ACC112 (cell line): ENCODE results near the gene MAGI2.
A peak's percentile ranks its signal among the peaks of the same experiment; 100 is the strongest.

Experiments used
- H2AFZ ChIP-seq: fragments of 200-600 bp; sonication (generic); one replicate; pipeline ENCODE4 v1.6.0; 2017; ENCODE audit warnings: antibody characterized with exemption, low read length; ENCODE audit not compliant: unreplicated experiment
- H3K27ac ChIP-seq: fragments of 200-600 bp; sonication (generic); 2 replicates; pipeline ENCODE4 v1.5.1; 2014; ENCODE audit warnings: low read depth, mild to moderate bottlenecking, antibody characterized with exemption, low read length, moderate library complexity
- H3K27me3 ChIP-seq: fragments of 200-600 bp; sonication (generic); 2 replicates; pipeline ENCODE4 v1.6.1; 2014; ENCODE audit warnings: mild to moderate bottlenecking, antibody characterized with exemption, low read length, moderate library complexity, mixed read lengths; ENCODE audit not compliant: insufficient read depth
- H3K36me3 ChIP-seq: fragments of 200-600 bp; sonication (generic); 2 replicates; pipeline ENCODE4 v1.6.1; 2016; ENCODE audit warnings: mild to moderate bottlenecking, antibody characterized with exemption, low read length, moderate library complexity, mixed read lengths; ENCODE audit not compliant: insufficient read depth
- H3K4me1 ChIP-seq: fragments of 200-600 bp; sonication (generic); one replicate; pipeline ENCODE4 v1.6.1; 2016; ENCODE audit warnings: low read length, mixed read lengths; ENCODE audit not compliant: insufficient read depth, unreplicated experiment, control insufficient read depth
- H3K4me3 ChIP-seq: fragments of 200-600 bp; sonication (generic); 2 replicates; pipeline ENCODE4 v1.5.1; 2014; ENCODE audit warnings: mild to moderate bottlenecking, low read depth, low read length
- H3K79me2 ChIP-seq: fragments of 200-600 bp; sonication (generic); one replicate; pipeline ENCODE4 v1.6.0; 2016; ENCODE audit warnings: low read length; ENCODE audit not compliant: control insufficient read depth, unreplicated experiment, insufficient read depth

MAGI2 gene

DNA sequence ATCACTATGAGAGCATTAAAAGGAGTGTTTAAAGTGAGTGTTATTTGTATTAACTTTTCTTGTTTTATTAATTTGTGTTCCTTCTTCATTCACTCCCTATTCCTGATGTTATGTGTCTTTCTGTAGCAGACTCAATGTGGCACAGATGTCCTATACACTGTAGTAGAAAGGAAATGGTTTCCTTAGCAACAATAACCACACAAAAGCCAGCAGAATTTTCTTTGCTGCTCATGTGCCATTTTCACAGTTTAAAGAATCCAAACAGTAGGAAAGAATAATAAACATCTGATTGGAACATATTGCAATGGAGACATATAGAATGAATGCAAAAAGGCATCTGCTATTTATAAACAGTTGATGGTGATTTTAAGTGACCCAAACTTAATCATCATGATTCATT lies 891.3 kb downstream of the MAGI2 start:
- Histone ChIP-seq H3K4me3 (no peak overlapping the region), H2AFZ (no peak overlapping the region), H3K27me3 (no peaks in the 10 kb centered on the region), H3K27ac (no peak overlapping the region), H3K36me3 (no peaks in the 10 kb centered on the region), H3K79me2 (no peaks in the 10 kb centered on the region), H3K4me1 (no peaks in the 10 kb centered on the region)

DNA sequence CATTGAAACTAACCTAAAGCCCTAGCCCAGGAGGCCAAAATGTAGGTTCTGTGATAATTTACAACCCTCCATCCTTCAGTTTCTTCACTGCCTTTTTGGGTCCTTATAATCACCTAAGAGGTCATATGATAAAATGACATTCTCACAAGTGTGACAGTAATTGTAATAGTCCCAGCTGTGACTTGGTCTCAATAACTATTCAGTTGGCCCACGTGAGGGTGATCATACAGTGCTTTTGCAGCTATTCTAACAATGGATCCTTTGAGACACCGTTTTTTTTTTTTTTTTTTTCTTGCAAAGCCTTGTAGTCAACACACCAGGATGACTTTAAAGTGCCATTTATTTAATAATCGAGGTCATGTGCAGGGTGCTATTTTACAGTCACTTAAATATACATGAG lies 894.9 kb downstream of the MAGI2 start:
- no peaks in the 10 kb centered on the region for H3K36me3 ChIP-seq
- no peak overlapping the region for H3K27ac ChIP-seq
- no peak overlapping the region for H3K4me3 ChIP-seq
- no peaks in the 10 kb centered on the region for H3K79me2 ChIP-seq
- H2AFZ ChIP-seq: no peak overlapping the region
- no peaks in the 10 kb centered on the region for H3K4me1 ChIP-seq
- no peaks in the 10 kb centered on the region for H3K27me3 ChIP-seq

DNA sequence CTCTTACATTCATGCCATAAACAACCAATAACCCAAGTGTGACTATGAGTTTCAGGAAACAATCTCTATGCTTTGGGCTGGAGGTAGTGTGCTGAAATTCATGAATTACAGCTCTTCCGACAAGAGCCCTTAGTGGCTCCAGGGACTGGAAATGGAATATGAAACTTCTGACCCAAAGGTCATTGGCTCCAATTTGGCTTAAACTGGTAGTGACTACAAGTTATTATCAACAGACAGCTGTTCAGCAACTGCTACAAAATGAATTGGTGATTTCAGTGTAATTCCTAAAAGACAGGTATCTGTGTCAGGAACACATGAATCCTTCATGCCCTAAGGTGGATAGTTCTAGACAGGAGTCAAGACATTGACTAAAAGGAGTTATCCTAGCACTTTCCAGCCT lies 909.5 kb downstream of the MAGI2 start:
- H2AFZ ChIP-seq: no peak overlapping the region
- no peaks in the 10 kb centered on the region for H3K79me2 ChIP-seq
- no peaks in the 10 kb centered on the region for H3K36me3 ChIP-seq
- no peak overlapping the region for H3K27ac ChIP-seq
- no peaks in the 10 kb centered on the region for H3K4me1 ChIP-seq
- no peaks in the 10 kb centered on the region for H3K27me3 ChIP-seq
- no peak overlapping the region for H3K4me3 ChIP-seq

DNA sequence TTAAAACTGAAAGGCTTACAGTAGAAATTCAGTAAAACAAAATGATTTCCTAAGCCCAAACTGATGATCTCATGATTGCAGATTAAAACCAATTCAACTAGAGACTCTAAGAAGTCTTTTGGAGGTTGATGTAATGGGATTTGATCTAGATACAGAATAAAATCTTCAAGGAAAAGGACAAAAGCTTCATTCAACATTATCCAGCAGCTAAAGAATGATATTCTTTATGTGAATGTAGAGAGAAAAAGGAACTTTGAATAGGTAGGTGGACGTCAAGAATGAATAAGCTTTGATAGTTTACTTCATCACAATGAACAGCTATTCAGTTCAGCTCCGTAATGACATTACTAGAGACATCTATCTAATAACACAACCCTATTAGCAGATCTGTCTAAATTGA lies 910.5 kb downstream of the MAGI2 start:
- Histone ChIP-seq H3K4me1 (no peaks in the 10 kb centered on the region), H3K79me2 (no peaks in the 10 kb centered on the region), H3K36me3 (no peaks in the 10 kb centered on the region), H2AFZ (no peak overlapping the region), H3K4me3 (no peak overlapping the region), H3K27ac (no peak overlapping the region), H3K27me3 (no peaks in the 10 kb centered on the region)

DNA sequence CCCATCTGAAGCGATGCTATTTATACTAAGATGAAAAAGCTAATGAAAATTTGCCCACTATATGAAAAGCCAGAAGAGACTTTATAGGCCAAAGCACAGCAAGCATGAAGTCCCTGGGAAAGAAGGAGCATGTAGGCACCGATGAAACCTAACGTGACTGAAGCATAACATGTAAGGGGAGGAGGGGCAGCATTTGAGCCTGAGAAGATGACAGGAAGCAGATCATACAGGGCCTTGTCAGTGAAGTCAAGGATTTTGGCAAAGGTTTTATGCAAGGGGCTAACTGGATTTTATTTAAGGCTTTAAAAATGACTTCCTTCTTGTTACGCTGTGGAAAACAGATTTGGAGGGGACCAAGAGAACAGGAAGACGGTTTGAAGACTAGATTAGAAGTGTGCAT lies 910.9 kb downstream of the MAGI2 start:
- no peaks in the 10 kb centered on the region for H3K27me3 ChIP-seq
- no peaks in the 10 kb centered on the region for H3K79me2 ChIP-seq
- no peak overlapping the region for H2AFZ ChIP-seq
- no peak overlapping the region for H3K27ac ChIP-seq
- no peak overlapping the region for H3K4me3 ChIP-seq
- no peaks in the 10 kb centered on the region for H3K36me3 ChIP-seq
- no peaks in the 10 kb centered on the region for H3K4me1 ChIP-seq

DNA sequence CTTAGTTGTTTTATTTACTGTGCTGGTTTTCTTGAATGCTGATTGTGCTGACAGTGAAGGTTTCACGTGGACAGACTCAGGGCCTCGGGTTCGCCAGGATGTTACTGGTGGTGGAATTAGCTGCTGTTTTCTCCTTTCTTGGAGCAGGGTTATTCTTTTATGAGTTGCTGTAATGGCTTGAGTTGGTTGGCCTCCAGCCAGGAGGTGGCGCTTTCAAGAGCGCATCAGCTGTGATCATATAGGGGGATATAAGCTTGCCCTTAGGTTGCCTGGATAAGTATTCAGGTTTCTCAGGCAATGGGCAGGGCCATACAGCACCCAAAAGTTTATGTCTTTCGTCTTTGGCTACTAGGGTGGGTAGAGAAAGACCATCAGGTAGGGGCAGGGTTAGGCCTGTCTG lies 913.6 kb downstream of the MAGI2 start:
- H3K36me3 ChIP-seq: no peaks in the 10 kb centered on the region
- no peaks in the 10 kb centered on the region for H3K4me1 ChIP-seq
- H3K4me3 ChIP-seq: no peak overlapping the region
- no peak overlapping the region for H2AFZ ChIP-seq
- H3K27me3 ChIP-seq: no peaks in the 10 kb centered on the region
- no peaks in the 10 kb centered on the region for H3K79me2 ChIP-seq
- no peak overlapping the region for H3K27ac ChIP-seq

DNA sequence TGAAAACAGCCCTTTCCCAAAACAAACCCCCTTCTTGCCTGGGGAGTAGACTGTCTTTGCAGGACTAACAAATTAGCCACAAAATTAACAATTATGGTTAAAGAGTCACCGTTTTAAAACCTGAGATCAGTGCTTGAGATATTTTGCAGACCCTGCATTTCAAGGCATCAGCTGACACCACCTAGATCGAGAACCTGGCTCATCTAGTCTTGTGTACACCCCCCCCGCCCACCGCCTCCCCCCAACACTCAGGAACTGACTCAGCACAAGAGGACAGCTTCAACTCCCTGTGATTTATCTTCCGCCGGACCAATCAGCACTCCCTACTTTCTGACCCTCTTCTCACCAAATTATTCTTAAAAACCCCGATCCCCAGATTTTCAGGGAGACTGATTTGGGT lies 917.8 kb downstream of the MAGI2 start:
- H3K4me1 ChIP-seq: peaks cover 2% of the 10 kb centered on the region
- no peak overlapping the region for H3K27ac ChIP-seq
- no peak overlapping the region for H2AFZ ChIP-seq
- no peaks in the 10 kb centered on the region for H3K79me2 ChIP-seq
- H3K4me3 ChIP-seq: no peak overlapping the region
- H3K27me3 ChIP-seq: no peaks in the 10 kb centered on the region
- no peaks in the 10 kb centered on the region for H3K36me3 ChIP-seq

DNA sequence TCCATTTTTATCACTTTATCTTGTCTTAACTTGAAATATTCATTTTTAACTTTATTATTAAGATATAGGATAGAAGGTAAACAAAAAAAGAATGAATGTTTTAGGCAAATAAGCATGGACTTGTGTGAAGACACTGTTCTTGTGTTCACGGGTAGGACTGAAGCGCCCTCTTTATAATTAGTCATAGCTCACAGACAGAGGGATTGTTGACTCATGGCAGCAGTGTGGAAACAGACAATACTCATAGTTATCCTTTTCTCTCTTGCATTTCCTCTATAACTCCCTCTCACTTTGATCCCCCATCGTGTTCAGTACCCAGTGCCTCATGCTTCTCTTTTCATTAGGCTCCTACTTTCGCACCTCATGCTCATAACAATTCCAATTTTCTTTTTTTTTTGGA lies 923.1 kb downstream of the MAGI2 start:
- no peaks in the 10 kb centered on the region for H3K79me2 ChIP-seq
- H3K27ac ChIP-seq: no peak overlapping the region
- H3K4me3 ChIP-seq: no peak overlapping the region
- H3K36me3 ChIP-seq: no peaks in the 10 kb centered on the region
- no peak overlapping the region for H2AFZ ChIP-seq
- H3K4me1 ChIP-seq: peaks cover 21% of the 10 kb centered on the region
- H3K27me3 ChIP-seq: no peaks in the 10 kb centered on the region

DNA sequence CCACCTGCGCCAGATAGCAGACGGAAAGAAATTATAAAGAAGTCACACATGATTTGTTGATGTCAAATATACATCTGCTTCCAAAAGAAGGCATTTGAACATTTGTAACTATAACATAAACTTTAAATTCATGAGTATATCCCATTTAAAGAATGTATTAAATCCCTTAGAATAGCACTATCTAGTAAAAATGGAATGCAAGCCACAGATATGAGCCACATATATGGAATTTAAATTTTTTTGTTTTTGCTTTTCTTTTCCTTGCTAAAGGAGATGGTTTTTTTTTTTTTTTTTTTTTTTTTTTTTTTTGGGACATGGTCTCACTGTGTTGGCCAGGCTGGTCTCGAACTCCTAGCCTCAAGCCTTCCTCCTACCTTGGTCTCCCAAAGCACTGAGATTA lies 924.1 kb downstream of the MAGI2 start:
- Histone ChIP-seq H3K27ac (0 out of 2 replicates have a peak overlapping the region, but pooled peaks have one; percentile 26), H3K36me3 (no peaks in the 10 kb centered on the region), H3K79me2 (no peaks in the 10 kb centered on the region), H2AFZ (no peak overlapping the region), H3K4me3 (no peak overlapping the region), H3K27me3 (no peaks in the 10 kb centered on the region), H3K4me1 (peaks cover 21% of the 10 kb centered on the region)

DNA sequence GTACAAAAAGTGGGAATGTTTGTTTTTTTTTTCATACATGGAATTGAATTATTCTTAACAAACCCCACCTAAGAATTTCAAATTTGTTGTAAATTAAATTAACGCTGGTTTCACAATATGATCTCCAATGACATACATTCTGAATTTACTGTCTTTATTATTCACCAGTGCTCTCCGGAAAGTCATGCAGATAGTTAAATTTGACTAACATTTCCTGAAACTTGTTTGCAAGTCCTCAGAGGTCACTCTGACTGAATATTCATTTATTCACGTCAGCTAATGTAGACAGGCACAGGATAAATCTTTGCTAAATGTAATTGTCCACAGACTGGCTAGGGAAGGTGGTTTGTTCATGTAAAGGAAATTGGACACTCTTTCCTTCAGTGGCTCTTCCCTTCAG lies 924.5 kb downstream of the MAGI2 start:
- Histone ChIP-seq H3K36me3 (no peaks in the 10 kb centered on the region), H3K4me1 (peaks cover 21% of the 10 kb centered on the region), H3K27ac (peak overlapping the region; percentile 32; the same call in 1 of the 2 replicates), H2AFZ (peak overlapping the region; percentile 17), H3K4me3 (peak overlapping the region; percentile 24; the same call in 1 of the 2 replicates), H3K27me3 (no peaks in the 10 kb centered on the region), H3K79me2 (no peaks in the 10 kb centered on the region)

DNA sequence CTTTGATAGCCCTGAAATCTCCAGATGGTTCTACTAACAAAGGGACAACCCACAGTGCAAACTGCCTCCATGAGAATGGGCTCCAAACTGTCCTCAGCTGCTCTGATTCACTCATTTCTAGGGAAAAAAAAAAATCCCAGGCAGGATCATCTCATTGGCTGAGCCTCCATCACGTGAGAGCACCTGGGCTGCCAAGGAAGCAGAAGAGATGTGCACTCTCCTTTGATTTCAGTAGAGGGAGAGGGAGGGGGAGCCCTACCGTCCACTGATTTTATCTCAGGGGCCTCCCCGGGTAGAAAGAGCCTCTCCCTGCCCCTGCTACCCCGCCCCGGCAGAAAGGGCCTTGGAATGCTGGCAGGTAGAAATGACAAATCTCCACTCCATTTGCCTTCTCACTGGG lies 929.5 kb downstream of the MAGI2 start:
- Histone ChIP-seq H3K79me2 (no peaks in the 10 kb centered on the region), H3K36me3 (no peaks in the 10 kb centered on the region), H3K4me1 (peaks cover 7% of the 10 kb centered on the region), H2AFZ (no peak overlapping the region), H3K27ac (no peak overlapping the region), H3K27me3 (no peaks in the 10 kb centered on the region), H3K4me3 (no peak overlapping the region)
